Endothelial cell (in vitro differentiated cells): ENCODE results near the gene SH3RF3. TPM values are rescaled to one million over a fixed set of nuclear protein-coding genes. Genes with fewer than 3 reads are reported as not detected.

Experiments
- DNase-seq: peaks from one replicate; pipeline ENCODE4 v3.0.0; 2021; ENCODE audit warnings: low spot score
- H3K27ac Mint-ChIP-seq: one replicate; pipeline ENCODE4 v1.8.0; 2021; ENCODE audit warnings: mixed read lengths, inconsistent platforms; ENCODE audit not compliant: unreplicated experiment
- H3K27me3 Mint-ChIP-seq: one replicate; pipeline ENCODE4 v1.8.0; 2021; ENCODE audit warnings: mild to moderate bottlenecking, moderate library complexity, mixed read lengths, inconsistent platforms; ENCODE audit not compliant: unreplicated experiment
- H3K36me3 Mint-ChIP-seq: one replicate; pipeline ENCODE4 v1.8.0; 2021; ENCODE audit warnings: mild to moderate bottlenecking, low read depth, mixed read lengths, inconsistent platforms; ENCODE audit not compliant: unreplicated experiment
- H3K4me1 Mint-ChIP-seq: one replicate; pipeline ENCODE4 v1.8.0; 2021; ENCODE audit warnings: mild to moderate bottlenecking, mixed read lengths, inconsistent platforms; ENCODE audit not compliant: unreplicated experiment
- H3K4me3 Mint-ChIP-seq: one replicate; pipeline ENCODE4 v1.8.0; 2021; ENCODE audit warnings: mild to moderate bottlenecking, mixed read lengths, inconsistent platforms; ENCODE audit not compliant: unreplicated experiment
- H3K9me3 Mint-ChIP-seq: one replicate; pipeline ENCODE4 v1.8.0; 2021; ENCODE audit warnings: mixed read lengths, inconsistent platforms; ENCODE audit not compliant: unreplicated experiment
- total RNA-seq: library from RNA; stranded (reverse); fragmentation: NEBNext Ultra II Directional; extraction: Animal tissue kit (Norgen Biotek cat#: 25700); gene quantifications from one replicate; pipeline ENCODE4 v1.2.1, GENCODE V29; 2021; ENCODE audit not compliant: unreplicated experiment
- TF ChIP-seq, protein P1 (sequence below): fragments of 200-600 bp; sonication (generic); IDR thresholded peaks from one replicate; pipeline ENCODE4 v1.5.0; 2021; ENCODE audit warnings: antibody characterized with exemption; ENCODE audit not compliant: unreplicated experiment

SH3RF3 gene
- total RNA-seq, 1 donor from 2014 or later = 12.8 TPM

DNA sequence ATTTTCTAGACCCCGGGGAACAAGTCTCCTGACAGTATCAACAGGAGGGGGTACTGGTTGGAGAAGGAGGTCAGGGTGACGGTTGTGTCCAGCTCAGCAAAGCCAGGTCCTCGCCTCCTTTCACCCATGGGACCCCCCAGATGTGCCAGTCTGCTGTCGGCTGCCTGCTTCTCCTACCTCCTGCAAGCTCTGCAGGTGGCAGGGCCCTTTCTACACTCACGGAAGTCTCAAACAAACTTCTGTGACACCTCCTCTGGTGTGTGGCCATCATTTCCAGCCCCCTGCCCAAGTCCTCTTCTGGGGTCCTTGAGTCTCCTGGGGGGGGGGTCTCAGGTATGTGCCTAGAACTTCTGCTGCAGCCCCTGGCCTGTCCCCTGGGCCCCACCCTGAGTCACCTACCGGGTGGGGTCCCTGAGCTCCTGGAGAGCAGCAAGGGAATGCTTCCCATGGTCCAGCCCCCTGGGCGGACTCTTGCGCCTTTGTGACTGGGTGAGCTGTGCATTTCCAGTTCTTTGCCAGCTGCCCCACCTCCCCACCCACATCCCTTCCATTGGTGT, 12.8 kb downstream of the SH3RF3 start:
- no peak for DNase-seq
- Mint-ChIP-seq H3K27me3 (no peaks in the 10 kb centered on the region), H3K4me3 (no peak overlapping the region), H3K27ac (no peak overlapping the region), H3K36me3 (no peaks in the 10 kb centered on the region), H3K4me1 (peaks cover 10% of the 10 kb centered on the region), H3K9me3 (no peaks in the 10 kb centered on the region)
- TF ChIP-seq, protein P1, sequence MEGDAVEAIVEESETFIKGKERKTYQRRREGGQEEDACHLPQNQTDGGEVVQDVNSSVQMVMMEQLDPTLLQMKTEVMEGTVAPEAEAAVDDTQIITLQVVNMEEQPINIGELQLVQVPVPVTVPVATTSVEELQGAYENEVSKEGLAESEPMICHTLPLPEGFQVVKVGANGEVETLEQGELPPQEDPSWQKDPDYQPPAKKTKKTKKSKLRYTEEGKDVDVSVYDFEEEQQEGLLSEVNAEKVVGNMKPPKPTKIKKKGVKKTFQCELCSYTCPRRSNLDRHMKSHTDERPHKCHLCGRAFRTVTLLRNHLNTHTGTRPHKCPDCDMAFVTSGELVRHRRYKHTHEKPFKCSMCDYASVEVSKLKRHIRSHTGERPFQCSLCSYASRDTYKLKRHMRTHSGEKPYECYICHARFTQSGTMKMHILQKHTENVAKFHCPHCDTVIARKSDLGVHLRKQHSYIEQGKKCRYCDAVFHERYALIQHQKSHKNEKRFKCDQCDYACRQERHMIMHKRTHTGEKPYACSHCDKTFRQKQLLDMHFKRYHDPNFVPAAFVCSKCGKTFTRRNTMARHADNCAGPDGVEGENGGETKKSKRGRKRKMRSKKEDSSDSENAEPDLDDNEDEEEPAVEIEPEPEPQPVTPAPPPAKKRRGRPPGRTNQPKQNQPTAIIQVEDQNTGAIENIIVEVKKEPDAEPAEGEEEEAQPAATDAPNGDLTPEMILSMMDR = no peak

DNA sequence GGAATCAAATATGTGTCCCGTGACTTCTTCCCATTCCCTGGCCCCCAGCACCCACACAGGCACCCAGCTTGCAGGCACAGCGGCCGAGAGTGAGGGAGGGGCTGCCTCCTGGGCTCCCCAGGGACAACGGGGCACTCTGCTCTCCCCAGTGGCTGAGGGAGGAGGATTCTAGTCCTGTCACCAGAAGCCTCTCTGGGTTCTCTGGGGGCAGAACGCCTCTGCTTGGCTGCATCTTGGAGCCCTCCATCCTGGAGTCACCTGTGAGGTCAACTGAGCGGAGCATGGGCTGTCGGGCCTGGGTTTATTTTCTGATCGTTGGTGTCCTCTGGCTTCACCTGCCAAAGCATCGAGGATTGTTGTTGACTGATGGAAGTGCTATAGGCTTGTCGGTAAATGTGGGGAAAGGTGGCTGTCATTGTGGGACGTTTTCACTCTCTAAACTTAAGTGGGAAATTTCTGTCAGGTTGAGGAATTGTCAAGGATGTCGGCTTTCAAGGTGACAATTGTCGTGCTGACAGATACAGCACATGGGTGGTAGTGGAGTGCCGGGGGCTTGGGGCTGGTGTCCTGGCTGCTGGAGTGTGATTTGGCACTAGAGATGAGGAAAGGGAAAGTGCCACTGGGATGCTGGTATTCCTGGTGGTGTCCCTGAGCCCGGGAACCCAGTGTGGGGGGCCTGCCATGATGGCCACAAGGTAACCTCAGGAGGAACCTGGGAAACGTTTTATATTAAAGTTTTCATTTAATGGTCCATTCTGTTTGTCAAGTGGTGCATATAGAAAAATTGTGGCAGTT, 13.6 kb downstream of the SH3RF3 start:
- no peak for DNase-seq
- Mint-ChIP-seq H3K27me3 (no peaks in the 10 kb centered on the region), H3K36me3 (no peaks in the 10 kb centered on the region), H3K27ac (no peak overlapping the region), H3K9me3 (no peaks in the 10 kb centered on the region), H3K4me3 (no peak overlapping the region), H3K4me1 (peaks cover 8% of the 10 kb centered on the region)
- TF ChIP-seq, protein P1 = no peak

DNA sequence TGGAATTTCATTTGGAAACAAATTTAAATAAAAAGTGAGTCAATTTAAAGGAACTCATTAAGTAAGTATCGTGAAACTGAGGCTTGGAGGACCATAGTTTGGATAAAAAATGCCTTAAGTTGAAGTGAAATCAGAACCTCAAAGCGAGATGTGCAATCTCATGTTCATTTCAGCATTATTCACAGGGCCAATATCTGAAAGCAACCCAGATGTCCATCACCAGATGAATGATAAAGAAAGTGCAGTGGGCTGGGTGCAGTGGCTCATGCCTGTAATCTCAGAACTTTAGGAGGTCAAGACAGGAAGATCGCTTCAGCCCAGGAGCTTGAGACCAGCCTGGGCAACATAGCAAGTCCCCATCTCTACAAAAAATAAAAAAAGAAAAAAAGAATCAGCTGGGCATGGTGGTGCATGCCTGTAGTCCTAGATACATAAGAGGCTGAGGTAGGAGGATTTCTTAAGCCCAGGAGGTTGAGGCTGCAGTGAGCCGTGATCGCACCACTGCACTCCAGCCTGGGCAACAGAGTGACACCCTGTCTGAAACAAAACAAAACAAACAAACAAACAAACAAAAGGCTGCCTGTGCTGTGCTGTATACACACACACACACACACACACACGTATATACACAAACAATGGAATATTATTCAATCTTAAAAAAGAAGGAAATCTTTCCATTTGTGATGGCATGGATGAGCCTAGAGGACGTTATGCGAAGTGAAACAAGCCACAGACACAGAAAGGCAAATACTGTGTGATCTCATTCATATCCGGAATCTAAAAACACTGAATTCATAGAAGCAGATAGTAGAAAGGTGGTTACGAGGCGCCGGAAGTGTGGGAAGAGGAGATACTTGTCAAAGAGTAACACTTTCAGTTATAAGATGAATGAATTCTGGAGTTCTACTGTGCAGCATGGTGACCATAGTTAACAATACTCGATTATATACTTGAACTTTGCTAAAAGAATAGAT, 14.5 kb downstream of the SH3RF3 start:
- H3K27me3 Mint-ChIP-seq = no peaks in the 10 kb centered on the region
- H3K4me3 Mint-ChIP-seq = no peak overlapping the region
- H3K36me3 Mint-ChIP-seq = no peaks in the 10 kb centered on the region
- H3K27ac Mint-ChIP-seq = no peak overlapping the region
- TF ChIP-seq, protein P1 = no peak
- peaks cover 3% of the 10 kb centered on the region for H3K4me1 Mint-ChIP-seq
- H3K9me3 Mint-ChIP-seq = no peaks in the 10 kb centered on the region
- no peak for DNase-seq

GRCh38 chr2:109144271-109144670, 15.3 kb downstream of the SH3RF3 start:
- Mint-ChIP-seq H3K27me3 (no peaks in the 10 kb centered on the region), H3K27ac (no peak overlapping the region), H3K4me1 (no peaks in the 10 kb centered on the region), H3K36me3 (no peaks in the 10 kb centered on the region), H3K4me3 (no peak overlapping the region), H3K9me3 (no peaks in the 10 kb centered on the region)
- no peak for DNase-seq
- TF ChIP-seq, protein P1 = no peak
